IMR-90 (cell line): ENCODE data around the gene BCLAF1.

ENCODE experiments used
- FOS ChIP-seq: fragments of 150-350 bp; IDR thresholded peaks from 2 replicates; pipeline ENCODE4 v1.6.1; 2016; ENCODE audit warnings: low read depth, low read length
- MAZ ChIP-seq: IDR thresholded peaks from 2 replicates; pipeline ENCODE4 v1.6.1; 2012; ENCODE audit warnings: low read depth, mild to moderate bottlenecking, low read length, improper control_type of control experiment, moderate library complexity, borderline replicate concordance
- MXI1 ChIP-seq: IDR thresholded peaks from 2 replicates; pipeline ENCODE4 v1.6.1; 2012; ENCODE audit warnings: low read depth, mild to moderate bottlenecking, low read length, moderate library complexity, borderline replicate concordance
- POLR2A ChIP-seq: IDR thresholded peaks from 2 replicates; pipeline ENCODE4 v1.6.1; 2012; ENCODE audit warnings: mild to moderate bottlenecking, low read depth, low read length
- TF ChIP-seq, protein P1 (sequence below): conservative IDR thresholded peaks from 2 replicates; pipeline ENCODE4 v1.5.1; 2012; ENCODE audit warnings: mild to moderate bottlenecking, low read depth, low read length, improper control_type of control experiment

DNA sequence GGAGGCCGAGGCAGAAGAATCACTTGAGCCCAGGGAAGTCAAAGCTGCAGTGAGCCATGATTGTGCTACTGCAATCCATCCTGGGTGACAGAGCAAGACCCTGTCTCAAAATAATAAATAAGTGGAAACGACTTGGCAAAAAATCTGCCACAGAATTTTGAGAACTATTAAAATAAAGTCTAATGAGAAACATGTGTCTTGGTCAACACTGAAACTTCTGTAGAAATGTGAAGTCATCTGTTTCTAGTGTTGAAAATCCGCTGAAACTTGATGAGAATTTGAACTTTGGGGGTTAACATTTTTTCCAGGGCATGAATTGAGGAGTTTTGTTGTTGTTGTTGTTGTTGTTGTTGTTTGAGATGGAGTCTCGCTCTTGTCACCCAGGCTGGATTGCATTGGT is 29.0 kb upstream of the BCLAF1 start:
- TF ChIP-seq MXI1 (no peak), FOS (no peak), MAZ (no peak), POLR2A (no peak)
- TF ChIP-seq, protein P1, sequence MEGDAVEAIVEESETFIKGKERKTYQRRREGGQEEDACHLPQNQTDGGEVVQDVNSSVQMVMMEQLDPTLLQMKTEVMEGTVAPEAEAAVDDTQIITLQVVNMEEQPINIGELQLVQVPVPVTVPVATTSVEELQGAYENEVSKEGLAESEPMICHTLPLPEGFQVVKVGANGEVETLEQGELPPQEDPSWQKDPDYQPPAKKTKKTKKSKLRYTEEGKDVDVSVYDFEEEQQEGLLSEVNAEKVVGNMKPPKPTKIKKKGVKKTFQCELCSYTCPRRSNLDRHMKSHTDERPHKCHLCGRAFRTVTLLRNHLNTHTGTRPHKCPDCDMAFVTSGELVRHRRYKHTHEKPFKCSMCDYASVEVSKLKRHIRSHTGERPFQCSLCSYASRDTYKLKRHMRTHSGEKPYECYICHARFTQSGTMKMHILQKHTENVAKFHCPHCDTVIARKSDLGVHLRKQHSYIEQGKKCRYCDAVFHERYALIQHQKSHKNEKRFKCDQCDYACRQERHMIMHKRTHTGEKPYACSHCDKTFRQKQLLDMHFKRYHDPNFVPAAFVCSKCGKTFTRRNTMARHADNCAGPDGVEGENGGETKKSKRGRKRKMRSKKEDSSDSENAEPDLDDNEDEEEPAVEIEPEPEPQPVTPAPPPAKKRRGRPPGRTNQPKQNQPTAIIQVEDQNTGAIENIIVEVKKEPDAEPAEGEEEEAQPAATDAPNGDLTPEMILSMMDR, result no peak
